Activated CD8-positive, alpha-beta memory T cell treated with anti-CD3 and anti-CD28 coated beads for 24 hours (primary cell): Measurements from ENCODE around the gene CEP85.

Experiments used
- DNase-seq: peaks from one replicate; pipeline ENCODE4 v3.0.0-alpha.2; 2020

The CEP85 gene, protein sequence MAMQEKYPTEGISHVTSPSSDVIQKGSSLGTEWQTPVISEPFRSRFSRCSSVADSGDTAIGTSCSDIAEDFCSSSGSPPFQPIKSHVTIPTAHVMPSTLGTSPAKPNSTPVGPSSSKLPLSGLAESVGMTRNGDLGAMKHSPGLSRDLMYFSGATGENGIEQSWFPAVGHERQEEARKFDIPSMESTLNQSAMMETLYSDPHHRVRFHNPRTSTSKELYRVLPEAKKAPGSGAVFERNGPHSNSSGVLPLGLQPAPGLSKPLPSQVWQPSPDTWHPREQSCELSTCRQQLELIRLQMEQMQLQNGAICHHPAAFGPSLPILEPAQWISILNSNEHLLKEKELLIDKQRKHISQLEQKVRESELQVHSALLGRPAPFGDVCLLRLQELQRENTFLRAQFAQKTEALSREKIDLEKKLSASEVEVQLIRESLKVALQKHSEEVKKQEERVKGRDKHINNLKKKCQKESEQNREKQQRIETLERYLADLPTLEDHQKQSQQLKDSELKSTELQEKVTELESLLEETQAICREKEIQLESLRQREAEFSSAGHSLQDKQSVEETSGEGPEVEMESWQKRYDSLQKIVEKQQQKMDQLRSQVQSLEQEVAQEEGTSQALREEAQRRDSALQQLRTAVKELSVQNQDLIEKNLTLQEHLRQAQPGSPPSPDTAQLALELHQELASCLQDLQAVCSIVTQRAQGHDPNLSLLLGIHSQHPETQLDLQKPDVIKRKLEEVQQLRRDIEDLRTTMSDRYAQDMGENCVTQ

GRCh38 chr1:26233903-26234643 is at the start of gene CEP85:
Gene CEP85, plus strand, starts transcription at chr1:26234200. Its CDS starts 5,584 bp downstream, at chr1:26239784.
- peak; percentile 98 for DNase-seq

GRCh38 chr1:26184883-26185282 is 49.1 kb upstream of the CEP85 start:
- no peak for DNase-seq

DNA sequence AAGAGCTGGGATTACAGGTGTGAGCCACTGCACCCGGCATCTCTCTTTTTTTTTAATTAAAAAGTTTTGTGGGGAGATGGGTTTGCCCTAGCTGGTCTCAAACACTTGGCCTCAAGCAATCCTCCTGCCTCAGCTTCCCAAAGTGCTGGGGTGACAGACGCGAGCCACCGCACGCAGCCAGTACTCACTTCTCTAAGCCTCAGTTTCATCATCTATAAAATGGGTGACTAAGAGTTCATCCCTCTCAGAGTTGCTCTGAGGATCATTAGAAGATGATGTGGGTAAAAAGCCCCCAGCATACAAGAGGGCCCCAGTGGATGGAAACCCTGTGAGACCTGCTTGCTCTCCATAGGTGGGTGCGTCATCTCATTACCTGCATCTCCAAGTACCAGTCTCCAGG is 46.1 kb upstream of the CEP85 start:
- no peak for DNase-seq

GRCh38 chr1:26188477-26188876 is 45.5 kb upstream of the CEP85 start:
- DNase-seq = no peak

DNA sequence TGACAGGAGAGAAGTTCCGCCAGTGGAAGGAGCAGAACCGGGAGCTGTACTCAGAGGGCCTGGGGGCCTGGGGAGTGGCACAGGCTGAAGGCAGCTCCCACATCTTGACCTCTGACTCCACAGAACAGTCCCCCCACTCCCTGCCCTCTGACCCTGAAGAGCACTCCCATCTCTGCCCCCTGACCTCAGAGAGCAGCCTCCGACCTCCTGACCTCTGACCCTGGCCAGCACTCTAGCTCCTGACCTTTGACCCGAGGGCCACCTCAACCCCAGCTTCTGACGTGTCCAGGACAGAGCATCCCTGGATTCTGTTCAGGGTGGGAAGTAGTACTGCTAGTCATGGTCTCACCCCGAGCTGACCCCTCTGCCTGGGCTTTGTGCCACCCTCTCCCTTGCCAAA is 44.7 kb upstream of the CEP85 start:
- DNase-seq = no peak

- DNase-seq = no peak
These were observed 44.2 kb upstream of the CEP85 start for GRCh38 chr1:26189751-26190275.

DNA sequence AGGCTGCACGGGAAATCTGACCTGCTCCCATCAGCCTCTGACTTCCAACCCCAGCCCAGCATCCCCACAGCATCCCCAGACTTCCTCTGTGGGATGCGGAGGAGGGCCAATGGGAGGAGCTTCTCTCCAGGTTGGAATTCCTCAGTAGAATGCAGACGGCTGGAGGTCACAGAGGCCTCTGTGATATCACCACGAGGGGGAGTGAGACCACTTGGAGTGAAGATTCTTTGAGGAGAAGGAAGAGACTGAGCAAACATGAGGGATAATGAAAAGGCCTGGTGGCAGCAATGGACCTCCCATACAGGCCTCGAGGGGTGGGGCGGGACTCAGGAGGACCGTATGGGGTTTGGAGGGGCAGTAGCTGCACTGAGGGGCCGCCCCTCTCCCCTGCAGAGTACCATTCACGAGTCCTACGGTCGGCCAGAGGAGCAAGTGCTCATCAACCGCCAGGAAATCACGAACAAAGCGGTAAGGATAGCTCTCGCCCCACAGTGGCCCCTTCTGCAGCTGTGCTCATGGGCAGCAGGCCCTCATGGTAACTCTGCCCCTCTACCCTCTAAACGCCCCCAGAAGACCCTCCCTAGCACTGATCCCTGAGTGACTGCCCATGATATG is 43.5 kb upstream of the CEP85 start, which contains the start of gene CATSPER4:
TSS of gene CATSPER4 (plus strand) at position 230 of the 615 bp plus-strand sequence. CDS start at position 256, 26 bp downstream.
- DNase-seq = no peak

DNA sequence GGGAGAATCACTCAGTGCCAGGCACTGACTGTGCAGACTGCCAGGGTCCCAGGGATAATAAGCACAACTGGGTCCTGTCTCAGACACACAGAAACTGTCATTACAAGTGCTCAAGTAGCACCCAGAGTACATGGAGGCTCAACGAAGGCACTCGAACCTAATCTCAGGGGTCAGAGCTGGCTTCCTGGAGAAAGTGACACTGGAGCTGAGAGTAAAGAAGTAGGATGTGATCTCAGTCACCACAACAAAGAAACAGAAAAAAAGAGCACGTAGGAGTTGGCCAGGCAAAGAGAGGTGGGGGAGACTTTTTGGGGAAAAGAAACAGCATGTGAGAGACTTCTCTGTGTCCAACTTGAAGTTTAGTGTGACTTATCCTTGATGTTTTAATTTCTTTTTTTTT is 42.3 kb upstream of the CEP85 start:
- DNase-seq = no peak

DNA sequence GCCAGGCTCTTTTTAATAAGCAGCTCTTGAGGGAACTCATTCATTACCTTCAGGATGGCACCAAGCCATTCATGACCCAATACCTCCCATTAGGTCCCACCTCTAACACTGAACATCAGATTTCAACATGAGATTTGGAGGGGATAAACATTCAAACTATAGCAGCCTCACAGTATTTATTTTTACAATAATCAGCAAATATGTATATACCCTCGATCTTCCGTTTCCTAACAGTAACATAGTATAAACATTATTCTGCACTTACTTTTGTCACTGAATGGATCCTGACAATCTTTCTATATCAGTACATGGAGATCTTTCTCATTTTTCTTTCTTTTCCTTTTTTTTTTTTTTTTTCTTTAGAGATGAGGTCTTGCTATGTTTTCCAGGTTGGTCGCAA is 38.2 kb upstream of the CEP85 start:
- no peak for DNase-seq

GRCh38 chr1:26197301-26197700 is 36.7 kb upstream of the CEP85 start:
- no peak for DNase-seq

DNA sequence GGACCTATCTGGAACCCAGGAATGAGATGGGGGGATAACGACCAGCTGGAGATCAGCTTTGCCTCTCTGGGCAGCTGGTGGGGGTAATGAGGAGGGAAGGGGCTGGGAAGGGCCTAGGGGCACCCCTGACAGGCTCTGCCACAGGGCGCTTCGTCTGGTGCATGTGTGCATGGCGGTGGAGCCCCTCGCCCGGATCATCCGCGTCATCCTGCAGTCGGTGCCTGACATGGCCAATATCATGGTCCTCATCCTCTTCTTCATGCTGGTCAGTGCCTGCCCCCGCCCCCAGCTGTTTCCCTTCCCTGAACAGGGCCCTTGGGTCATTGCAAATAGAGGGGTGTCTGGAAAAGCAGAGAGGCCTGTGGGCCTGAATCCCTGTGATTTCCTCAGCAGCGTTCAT is 36.2 kb upstream of the CEP85 start:
- no peak for DNase-seq

GRCh38 chr1:26200413-26200812 is 33.6 kb upstream of the CEP85 start:
- DNase-seq = no peak

DNA sequence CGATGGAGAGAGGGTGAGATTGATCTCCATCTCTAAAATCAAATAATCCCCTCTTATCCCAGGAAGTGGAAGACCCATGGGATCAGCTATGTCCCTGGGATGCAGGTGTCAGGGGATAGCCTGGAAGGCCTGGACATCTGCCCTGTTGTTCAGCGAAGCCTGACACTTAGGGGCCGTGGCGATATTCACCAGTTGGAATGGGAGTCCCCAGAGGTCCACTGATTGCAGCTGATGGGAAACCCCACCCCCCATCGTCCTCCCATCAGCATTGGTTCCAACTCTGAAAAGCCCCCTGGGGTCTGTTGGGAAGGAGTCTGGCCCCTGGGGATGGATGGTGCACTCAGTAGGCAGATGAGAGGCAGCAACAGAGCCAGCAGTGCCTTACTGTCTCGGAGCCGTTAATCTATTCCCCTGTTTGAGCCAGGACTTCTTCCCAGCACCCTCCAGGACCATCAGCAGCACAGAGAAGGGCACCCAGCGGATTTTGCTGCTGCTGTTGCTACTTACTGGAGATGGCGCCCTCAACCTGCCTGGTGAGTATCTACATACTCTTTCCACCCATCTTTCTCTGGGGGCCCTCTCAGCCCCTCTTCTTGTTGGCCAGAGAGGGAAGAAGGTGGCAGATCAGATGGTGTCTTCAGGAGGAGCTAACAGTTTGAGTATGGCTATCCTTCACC is 30.2 kb upstream of the CEP85 start:
- no peak for DNase-seq

GRCh38 chr1:26210147-26210870 is 23.7 kb upstream of the CEP85 start:
- no peak for DNase-seq

DNA sequence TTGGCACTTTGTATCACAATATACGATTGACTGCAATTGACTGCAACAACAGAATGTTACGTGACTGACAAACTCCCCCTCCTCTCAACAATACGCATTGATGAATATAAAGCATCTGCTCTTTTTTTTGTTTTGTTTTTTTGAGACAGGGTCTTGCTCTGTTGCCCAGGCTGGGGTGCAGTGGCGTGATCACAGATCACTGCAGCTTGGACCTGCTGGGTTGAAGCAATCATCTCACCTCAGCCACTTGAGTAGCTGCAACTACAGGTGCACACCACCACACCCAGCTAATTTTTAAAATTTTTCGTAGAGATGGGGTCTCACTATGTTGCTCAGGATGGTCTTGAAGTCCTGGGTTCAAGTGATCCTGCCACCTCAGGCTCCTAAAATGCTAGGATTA is 21.3 kb upstream of the CEP85 start:
- no peak for DNase-seq

GRCh38 chr1:26213335-26213905 is 20.6 kb upstream of the CEP85 start:
- no peak for DNase-seq

GRCh38 chr1:26215246-26215645 is 18.8 kb upstream of the CEP85 start:
- DNase-seq = no peak

DNA sequence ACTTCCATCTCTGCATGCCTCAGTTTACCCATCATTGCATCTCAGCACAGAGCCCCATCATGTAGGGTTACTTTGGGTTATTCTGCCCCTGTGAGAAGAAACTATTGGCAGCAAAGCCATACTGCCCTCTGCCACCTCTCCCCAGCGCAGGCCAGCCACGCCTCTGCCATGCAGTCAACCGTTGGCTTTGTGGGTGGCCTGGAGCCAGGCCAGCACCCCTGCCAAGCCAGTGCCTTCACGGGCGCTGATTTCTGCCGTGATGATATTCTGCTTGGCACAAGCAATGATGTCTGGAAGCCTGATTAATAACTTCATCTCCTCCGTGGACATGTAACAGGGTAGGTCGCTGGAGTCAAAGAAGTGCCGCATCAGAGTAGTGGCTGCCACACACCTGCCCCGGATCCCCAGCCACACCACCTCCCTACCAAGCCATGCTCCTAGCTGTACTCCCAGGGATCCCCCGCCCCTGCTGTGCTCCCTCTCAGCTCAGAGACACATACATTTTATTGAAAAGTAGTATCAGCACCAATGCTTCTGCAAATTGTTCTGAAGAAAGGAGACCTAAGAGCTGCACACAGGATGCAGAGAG is 15.0 kb upstream of the CEP85 start:
- DNase-seq = no peak

- DNase-seq = no peak
These were observed 13.6 kb upstream of the CEP85 start for GRCh38 chr1:26220199-26220912.

- DNase-seq = no peak
These were observed 12.9 kb upstream of the CEP85 start for GRCh38 chr1:26221094-26221493.
